ENCODE results near the gene EHD1.

DNA sequence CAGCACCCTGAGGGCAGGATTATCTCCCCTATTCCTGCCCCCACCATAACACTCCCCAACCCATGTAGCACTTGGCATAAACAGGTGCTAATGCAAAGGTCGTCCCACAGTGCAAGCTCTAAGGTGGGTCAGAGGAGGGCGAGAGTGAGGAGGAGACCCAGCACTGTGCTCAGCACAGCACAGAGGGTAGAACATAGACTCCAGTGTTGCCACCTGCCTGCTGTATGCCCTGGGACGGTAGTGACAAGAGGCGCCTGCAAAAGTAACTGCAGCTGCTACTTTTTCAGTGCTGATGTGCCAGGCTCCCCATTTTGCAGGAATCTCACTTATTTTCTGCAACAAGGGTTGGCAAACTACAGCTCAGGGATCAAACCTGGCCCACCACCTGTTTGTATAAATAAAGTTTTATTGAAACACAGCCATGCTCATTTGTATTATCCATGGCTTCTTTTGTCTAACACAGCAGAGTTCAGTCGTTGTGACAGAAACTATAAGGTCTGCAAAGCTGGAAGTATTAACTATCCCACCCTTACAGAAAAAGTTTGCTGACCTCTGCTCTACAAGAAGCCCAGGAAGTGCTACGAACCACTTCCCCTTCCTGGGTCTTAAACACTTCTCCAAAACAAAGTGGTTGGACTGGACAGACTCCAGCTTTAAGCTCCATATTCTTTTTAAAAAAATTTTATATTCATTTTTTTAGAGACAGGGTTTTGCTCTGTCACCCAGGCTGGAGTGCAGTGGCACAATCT, 17.0 kb downstream of the EHD1 start:
- TF ChIP-seq EZH2 (IDR thresholded peaks at IDR 0.05; ENCODE audit: insufficient read depth, poor library complexity, severe bottlenecking) = no peak
- no peak for TF ChIP-seq EZH2phosphoT487 (IDR thresholded peaks at IDR 0.05; ENCODE audit: insufficient read depth, low read depth)

Measured in GM23248 (cell line).